HCT116 (cell line): ENCODE data around the gene PDE4DIP.
"Not testable (repeated sequence)": the region's sequence is repeated elsewhere in the genome, so short reads cannot be mapped to it uniquely, and the experiment has no call there.

Experiments
- CTCF ChIP-seq, 3 experiments: fragments of 200-600 bp in 1 of 3; sonication (generic) in 1 of 3; IDR thresholded peaks in 2 of 3; conservative IDR thresholded peaks in 1 of 3; 2 replicates each; pipeline ENCODE4 v1.5.1; 2012 to 2017; ENCODE audit warnings: low read depth in 2 of 3, low read length in 2 of 3, antibody characterized with exemption in 1 of 3, borderline replicate concordance in 1 of 3, control low read depth in 1 of 3, mild to moderate bottlenecking in 1 of 3, mixed read lengths in 1 of 3, mixed run types in 1 of 3, moderate library complexity in 1 of 3; ENCODE audit not compliant: insufficient read depth in 1 of 3
- EZH2 ChIP-seq: fragments of 200-600 bp; sonication (generic); IDR thresholded peaks from 2 replicates; pipeline ENCODE4 v1.6.1; 2017; ENCODE audit warnings: antibody characterized with exemption, mixed run types
- EZH2phosphoT487 ChIP-seq: fragments of 200-600 bp; IDR thresholded peaks from 2 replicates; pipeline ENCODE4 v1.6.1; 2018; ENCODE audit warnings: antibody characterized with exemption, borderline replicate concordance
- MAX ChIP-seq: IDR thresholded peaks from 2 replicates; pipeline ENCODE4 v1.6.1; 2012
- POLR2A ChIP-seq: IDR thresholded peaks from 2 replicates; pipeline ENCODE4 v1.7.0; 2011; ENCODE audit warnings: borderline replicate concordance; ENCODE audit not compliant: insufficient read depth, insufficient read length; ENCODE audit errors: extremely low read depth
- POLR2AphosphoS5 ChIP-seq: IDR thresholded peaks from 2 replicates; pipeline ENCODE4 v1.6.1; 2011; ENCODE audit warnings: mild to moderate bottlenecking, low read depth, low read length, moderate library complexity
- REST ChIP-seq: IDR thresholded peaks from 2 replicates; pipeline ENCODE4 v1.6.1; 2012; ENCODE audit warnings: low read depth
- ZBTB33 ChIP-seq: IDR thresholded peaks from 2 replicates; pipeline ENCODE4 v1.6.1; 2011; ENCODE audit warnings: mild to moderate bottlenecking, low read length, moderate library complexity; ENCODE audit not compliant: insufficient replicate concordance; ENCODE audit errors: extremely low read depth
- ZFX ChIP-seq: fragments of 450-650 bp; IDR thresholded peaks from 2 replicates; pipeline ENCODE4 v1.6.1; 2017
- ZNF274 ChIP-seq: fragments of 200-500 bp; sonication (Bioruptor generic); IDR thresholded peaks from 2 replicates; pipeline ENCODE4 v1.6.1; 2014; ENCODE audit warnings: mild to moderate bottlenecking, low read depth, low read length, inconsistent platforms

GRCh38 chr1:148853363-148853762 is 9.1 kb downstream of the PDE4DIP start:
- TF ChIP-seq CTCF (IDR thresholded peaks at IDR 0.05 in 2 of 3, conservative IDR thresholded peaks at IDR 0.05 in 1 of 3; ENCODE audit: borderline replicate concordance in 1 of 3, insufficient read depth in 1 of 3, low read depth in 2 of 3, low read length in 2 of 3); EZH2phosphoT487; ZNF274; ZFX; POLR2AphosphoS5; POLR2A; MAX; ZBTB33; EZH2; REST: not testable (repeated sequence)
